Effector memory CD8-positive, alpha-beta T cell (primary cell): ENCODE results near the gene MPP3.
A peak's percentile ranks its signal among the peaks of the same experiment; 100 is the strongest.

ENCODE experiments used
- ATAC-seq: fragments of 150-1000 bp; cut with Tn5 transposase; replicated peaks from 2 replicates; pipeline ENCODE4 v1.10.0; 2021; ENCODE audit warnings: mild to moderate bottlenecking, moderate library complexity
- DNase-seq, 3 experiments: peaks; one replicate each; pipeline ENCODE4 v3.0.0; 2021
- H3K27ac Mint-ChIP-seq, 2 donors: one replicate each; pipeline ENCODE4 v1.8.0; 2022; ENCODE audit warnings: mild to moderate bottlenecking in 2 of 2, mixed read lengths in 2 of 2, moderate library complexity in 2 of 2
- H3K27me3 Mint-ChIP-seq, 2 donors: one replicate each; pipeline ENCODE4 v1.8.0; 2022; ENCODE audit warnings: mixed read lengths in 2 of 2
- H3K36me3 Mint-ChIP-seq: one replicate; pipeline ENCODE4 v1.8.0; 2022; ENCODE audit warnings: mild to moderate bottlenecking, moderate library complexity, mixed read lengths; ENCODE audit not compliant: insufficient read depth
- H3K4me1 Mint-ChIP-seq, 2 donors: one replicate each; pipeline ENCODE4 v1.8.0; 2022; ENCODE audit warnings: low read depth in 2 of 2, mixed read lengths in 2 of 2
- H3K4me3 Mint-ChIP-seq, 2 donors: one replicate each; pipeline ENCODE4 v1.8.0; 2022; ENCODE audit warnings: mild to moderate bottlenecking in 2 of 2, mixed read lengths in 2 of 2, moderate library complexity in 2 of 2
- H3K9me3 Mint-ChIP-seq, 2 donors: one replicate each; pipeline ENCODE4 v1.8.0; 2022; ENCODE audit warnings: mixed read lengths in 2 of 2

MPP3 gene

DNA sequence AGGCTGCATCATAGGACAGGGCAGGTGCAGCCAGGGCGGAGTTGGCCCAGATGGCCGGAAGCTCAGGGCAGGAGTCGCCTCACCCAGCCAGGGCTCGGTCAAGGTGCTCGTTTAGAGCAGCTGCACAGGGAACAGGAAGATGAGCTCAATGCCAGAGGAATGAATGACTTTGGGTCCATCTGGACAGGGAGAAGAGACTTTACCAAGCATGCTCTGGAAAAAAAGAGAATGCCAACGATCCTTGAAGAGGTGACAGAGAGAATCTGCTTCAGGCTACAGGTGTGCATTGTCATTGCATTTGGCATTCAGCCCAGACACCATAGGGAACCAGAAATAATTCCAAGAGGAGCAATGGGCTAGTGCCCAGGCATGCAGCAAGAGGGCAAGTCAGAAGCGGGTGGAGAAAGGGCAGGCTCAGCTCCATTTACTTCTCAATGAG, 6.7 kb upstream of the MPP3 start:
- peaks cover 0 to 2% of the 10 kb centered on the region in 2 donors for H3K9me3 Mint-ChIP-seq
- ATAC-seq (no peak), DNase-seq (no peak)
- H3K4me1 Mint-ChIP-seq = no peaks in the 10 kb centered on the region
- no peak overlapping the region for H3K27ac Mint-ChIP-seq
- H3K27me3 Mint-ChIP-seq = peaks cover 37 to 70% of the 10 kb centered on the region in 2 donors
- no peaks in the 10 kb centered on the region for H3K36me3 Mint-ChIP-seq
- H3K4me3 Mint-ChIP-seq = no peak overlapping the region

DNA sequence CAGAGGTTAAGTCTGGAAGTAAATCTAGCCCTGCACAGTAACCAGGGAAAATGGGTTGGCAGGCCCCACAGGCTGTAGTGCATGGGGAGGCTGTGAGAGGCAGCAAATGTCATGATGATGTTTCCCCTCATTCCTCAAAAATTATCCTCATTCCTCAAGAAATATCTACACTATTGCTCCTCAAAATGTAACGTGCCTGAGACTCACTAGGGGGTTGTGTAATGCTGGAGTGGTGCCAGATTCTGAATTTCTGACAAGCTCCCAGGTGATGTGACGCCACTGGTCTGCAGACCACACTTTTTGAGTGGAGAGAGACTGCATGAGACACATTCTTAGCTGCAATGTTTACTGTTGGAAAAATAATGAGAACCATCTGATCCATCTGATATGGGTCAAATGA, 1.2 kb upstream of the MPP3 start:
- H3K36me3 Mint-ChIP-seq = no peaks in the 10 kb centered on the region
- H3K27ac Mint-ChIP-seq = no peak overlapping the region
- peaks cover 8 to 12% of the 10 kb centered on the region in 2 donors for H3K4me1 Mint-ChIP-seq
- DNase-seq = no peak
- peak overlapping the region; percentile 84 to 89 for H3K4me3 Mint-ChIP-seq
- peaks cover 42 to 66% of the 10 kb centered on the region in 2 donors for H3K27me3 Mint-ChIP-seq
- no peak for ATAC-seq
- H3K9me3 Mint-ChIP-seq = no peaks in the 10 kb centered on the region

DNA sequence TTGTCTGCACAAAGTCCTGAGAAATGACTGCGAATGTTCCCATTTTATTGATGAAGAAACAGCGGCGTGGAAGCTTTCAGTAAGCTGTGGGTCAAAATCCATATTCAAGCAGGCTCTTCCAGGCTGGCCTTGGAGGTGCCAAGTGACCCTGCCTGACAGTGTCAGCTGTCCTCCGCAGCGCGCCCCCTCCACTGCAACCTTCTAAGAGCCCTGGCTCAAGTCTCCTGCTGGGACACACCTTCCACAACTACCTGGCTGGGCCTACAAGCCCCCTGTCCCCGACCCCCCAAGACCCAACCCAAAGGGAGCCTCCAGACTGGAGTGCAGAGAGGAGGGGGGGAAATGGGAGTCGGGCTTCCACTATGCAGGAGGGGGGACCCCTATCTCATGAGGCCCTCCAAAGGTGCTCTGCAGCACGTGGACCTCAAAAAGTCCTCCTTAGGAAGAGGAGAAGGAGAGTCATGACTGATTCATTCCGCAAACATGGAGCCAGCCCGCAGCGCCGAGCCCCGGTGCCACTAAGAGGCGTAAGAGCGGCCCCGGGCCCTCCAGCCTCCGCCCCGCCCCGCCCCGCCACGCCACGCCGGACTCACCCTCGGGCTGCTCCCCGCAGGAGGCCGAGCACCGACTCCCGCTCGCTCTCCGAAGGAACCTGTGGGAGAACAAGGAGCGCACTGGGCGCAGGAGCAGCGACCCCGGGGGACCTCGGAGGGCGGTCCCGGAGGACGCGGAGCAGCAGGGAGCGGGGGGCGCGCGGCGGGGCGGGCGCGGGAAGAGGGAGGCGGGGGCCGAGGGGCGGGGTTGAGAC, 574 bp downstream of the MPP3 start:
- no peak overlapping the region for H3K27ac Mint-ChIP-seq
- ATAC-seq (peak; percentile 31), DNase-seq (no peak)
- peak overlapping the region; percentile 84 to 89 for H3K4me3 Mint-ChIP-seq
- peaks cover 8 to 12% of the 10 kb centered on the region in 2 donors for H3K4me1 Mint-ChIP-seq
- H3K36me3 Mint-ChIP-seq = no peaks in the 10 kb centered on the region
- H3K27me3 Mint-ChIP-seq = peaks cover 33 to 48% of the 10 kb centered on the region in 2 donors
- H3K9me3 Mint-ChIP-seq = no peaks in the 10 kb centered on the region

DNA sequence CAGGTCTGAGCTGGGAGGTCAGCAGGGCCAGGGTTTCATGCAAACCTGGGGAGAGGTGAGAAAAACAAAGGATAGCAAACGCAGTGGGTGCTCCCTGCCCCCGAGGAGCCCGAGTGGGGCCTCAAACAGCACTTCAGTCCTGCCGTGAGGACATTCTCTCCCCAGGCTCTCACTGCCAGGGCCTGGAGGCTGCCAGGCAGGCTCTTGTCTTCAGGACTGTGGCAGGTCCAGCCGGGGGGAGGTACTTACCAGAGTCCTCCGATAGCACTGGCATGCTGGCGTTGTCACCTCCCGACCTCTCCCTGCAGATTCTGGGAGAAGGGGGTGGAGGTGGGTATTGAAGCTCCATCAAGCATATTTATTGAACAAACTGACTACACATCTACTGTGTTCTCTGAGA, 1.3 kb downstream of the MPP3 start:
- Mint-ChIP-seq H3K36me3 (no peaks in the 10 kb centered on the region), H3K4me1 (peaks cover 8 to 12% of the 10 kb centered on the region in 2 donors), H3K27ac (no peak overlapping the region), H3K27me3 (peaks cover 30 to 46% of the 10 kb centered on the region in 2 donors), H3K9me3 (no peaks in the 10 kb centered on the region), H3K4me3 (peak overlapping the region; percentile 84 to 89)
- DNase-seq = no peak
- ATAC-seq = no peak

DNA sequence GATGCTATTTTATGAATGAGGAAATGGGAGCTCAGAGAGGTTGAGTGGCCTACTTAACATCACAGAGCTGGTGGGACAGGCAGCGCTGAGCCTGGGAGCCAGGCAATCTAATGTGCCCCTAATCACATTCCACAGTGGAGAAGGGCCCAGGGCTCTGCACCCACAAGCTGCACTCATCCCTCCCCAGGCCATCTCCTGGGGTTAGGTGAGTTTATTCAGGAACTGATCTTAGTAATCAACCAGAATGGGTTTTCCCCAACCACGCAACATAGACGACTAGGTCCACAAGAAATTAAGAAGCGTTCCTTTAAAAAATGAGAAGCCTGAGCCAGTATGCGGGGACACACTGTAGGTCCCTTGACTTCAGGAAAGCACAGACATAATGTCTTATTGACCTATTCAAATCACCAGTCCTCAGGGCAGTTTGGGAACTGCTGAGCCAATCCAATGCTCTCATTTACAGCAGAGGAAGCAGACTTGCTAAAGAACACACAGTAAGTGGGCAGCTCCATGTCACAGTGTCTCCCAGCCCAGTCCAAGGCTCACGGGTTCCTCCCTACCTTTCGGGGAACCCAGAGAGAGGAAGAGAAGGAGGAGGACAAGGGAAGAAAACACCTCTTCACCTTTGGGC, 2.3 kb downstream of the MPP3 start:
- H3K27ac Mint-ChIP-seq = no peak overlapping the region
- H3K9me3 Mint-ChIP-seq = no peaks in the 10 kb centered on the region
- ATAC-seq (no peak), DNase-seq (no peak)
- no peaks in the 10 kb centered on the region for H3K36me3 Mint-ChIP-seq
- H3K4me1 Mint-ChIP-seq = peaks cover 8 to 12% of the 10 kb centered on the region in 2 donors
- peak overlapping the region in 1 of 2 donors; percentile 89 for H3K4me3 Mint-ChIP-seq
- H3K27me3 Mint-ChIP-seq = peaks cover 20 to 36% of the 10 kb centered on the region in 2 donors

DNA sequence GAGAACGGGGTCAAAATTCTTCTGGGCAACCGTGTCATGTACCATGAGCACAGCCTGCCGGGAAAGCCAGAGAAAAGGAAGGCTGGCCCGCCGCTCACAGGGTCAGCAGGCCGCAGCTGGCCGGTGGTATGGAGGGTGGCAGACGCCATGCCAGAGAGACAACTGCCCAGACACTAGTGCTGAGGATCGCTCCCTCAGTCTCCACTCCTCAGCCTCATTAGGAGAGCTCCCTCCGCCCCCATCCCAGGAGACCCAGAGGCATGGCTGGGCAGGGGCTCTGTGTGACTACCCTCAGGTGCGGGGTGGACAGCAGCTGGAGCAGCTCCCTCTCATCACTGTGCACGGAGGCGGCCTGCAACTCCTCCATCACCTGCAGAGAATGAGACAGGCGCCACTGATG, 3.2 kb downstream of the MPP3 start:
- ATAC-seq = no peak
- Mint-ChIP-seq H3K27me3 (peaks cover 15 to 27% of the 10 kb centered on the region in 2 donors), H3K27ac (no peak overlapping the region), H3K36me3 (no peaks in the 10 kb centered on the region), H3K4me3 (no peak overlapping the region), H3K4me1 (peaks cover 8 to 12% of the 10 kb centered on the region in 2 donors), H3K9me3 (no peaks in the 10 kb centered on the region)
- DNase-seq = no peak

DNA sequence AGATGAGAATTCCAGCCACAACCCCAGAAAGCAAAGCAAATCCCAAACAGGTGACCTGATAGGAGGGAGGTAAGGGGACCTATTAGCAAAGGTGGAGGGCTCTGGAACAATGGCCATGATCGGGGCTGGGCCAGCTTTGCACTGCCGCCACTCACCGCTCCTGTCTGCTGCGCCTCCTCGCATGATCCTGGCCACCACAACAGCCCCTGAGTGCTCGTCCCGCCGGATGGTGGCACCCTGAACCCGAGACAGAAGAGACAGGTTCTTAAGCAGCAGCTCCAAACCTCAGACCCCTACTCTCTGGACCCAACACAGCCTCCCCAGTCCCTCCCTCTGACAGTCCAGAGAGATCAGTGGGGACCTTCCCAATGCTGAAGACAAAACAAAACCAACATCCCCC, 5.3 kb downstream of the MPP3 start:
- Mint-ChIP-seq H3K4me3 (no peak overlapping the region), H3K4me1 (peaks cover 0 to 6% of the 10 kb centered on the region in 2 donors), H3K27me3 (peaks cover 0 to 10% of the 10 kb centered on the region in 2 donors), H3K27ac (no peak overlapping the region), H3K9me3 (no peaks in the 10 kb centered on the region), H3K36me3 (no peaks in the 10 kb centered on the region)
- no peak for DNase-seq
- ATAC-seq = no peak

DNA sequence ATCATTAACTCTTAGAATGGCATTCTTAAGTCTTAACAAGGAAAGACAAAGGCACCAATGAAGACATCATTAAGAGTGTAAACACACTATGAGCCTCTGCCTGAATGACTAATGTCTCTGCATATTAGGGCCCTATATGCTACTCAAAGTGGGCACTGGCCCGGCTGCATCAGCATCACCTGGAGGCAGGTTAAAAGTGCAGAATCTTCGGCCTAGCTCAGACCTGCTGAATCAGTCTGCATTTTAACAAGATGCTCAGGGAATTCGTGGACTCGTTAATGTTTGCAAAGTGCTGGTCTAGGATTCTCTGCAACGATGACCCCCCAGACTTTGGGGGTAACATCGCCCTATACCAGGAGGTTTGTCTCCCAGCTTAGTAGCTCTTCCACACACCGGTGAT, 6.7 kb downstream of the MPP3 start:
- ATAC-seq = no peak
- H3K4me3 Mint-ChIP-seq = no peak overlapping the region
- no peak for DNase-seq
- H3K36me3 Mint-ChIP-seq = no peaks in the 10 kb centered on the region
- H3K9me3 Mint-ChIP-seq = no peaks in the 10 kb centered on the region
- H3K4me1 Mint-ChIP-seq = peaks cover 0 to 3% of the 10 kb centered on the region in 2 donors
- peaks cover 0 to 8% of the 10 kb centered on the region in 2 donors for H3K27me3 Mint-ChIP-seq
- no peak overlapping the region for H3K27ac Mint-ChIP-seq

DNA sequence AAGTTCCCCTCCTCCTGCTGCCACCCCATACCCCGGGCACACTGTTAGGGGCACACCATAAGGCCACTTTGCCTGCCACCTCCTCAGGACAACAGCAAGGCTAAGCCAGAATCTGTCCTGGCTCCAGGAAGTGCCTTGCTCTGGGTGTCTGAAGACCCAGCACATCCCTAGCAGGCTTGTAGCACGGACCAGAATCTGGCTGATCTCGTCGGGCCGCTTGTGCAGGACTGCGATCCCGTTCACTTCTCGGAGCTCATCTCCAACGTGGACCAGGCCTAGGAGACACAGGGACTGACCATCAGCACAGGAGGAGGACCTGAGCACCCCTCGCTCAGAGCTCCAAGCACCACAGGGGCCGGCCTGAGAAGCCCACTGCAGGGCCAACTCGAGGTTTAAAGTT, 7.4 kb downstream of the MPP3 start:
- Mint-ChIP-seq H3K27ac (no peak overlapping the region), H3K27me3 (peaks cover 0 to 2% of the 10 kb centered on the region in 2 donors), H3K36me3 (no peaks in the 10 kb centered on the region), H3K4me3 (no peak overlapping the region), H3K9me3 (no peaks in the 10 kb centered on the region), H3K4me1 (no peaks in the 10 kb centered on the region)
- no peak for ATAC-seq
- DNase-seq = no peak

DNA sequence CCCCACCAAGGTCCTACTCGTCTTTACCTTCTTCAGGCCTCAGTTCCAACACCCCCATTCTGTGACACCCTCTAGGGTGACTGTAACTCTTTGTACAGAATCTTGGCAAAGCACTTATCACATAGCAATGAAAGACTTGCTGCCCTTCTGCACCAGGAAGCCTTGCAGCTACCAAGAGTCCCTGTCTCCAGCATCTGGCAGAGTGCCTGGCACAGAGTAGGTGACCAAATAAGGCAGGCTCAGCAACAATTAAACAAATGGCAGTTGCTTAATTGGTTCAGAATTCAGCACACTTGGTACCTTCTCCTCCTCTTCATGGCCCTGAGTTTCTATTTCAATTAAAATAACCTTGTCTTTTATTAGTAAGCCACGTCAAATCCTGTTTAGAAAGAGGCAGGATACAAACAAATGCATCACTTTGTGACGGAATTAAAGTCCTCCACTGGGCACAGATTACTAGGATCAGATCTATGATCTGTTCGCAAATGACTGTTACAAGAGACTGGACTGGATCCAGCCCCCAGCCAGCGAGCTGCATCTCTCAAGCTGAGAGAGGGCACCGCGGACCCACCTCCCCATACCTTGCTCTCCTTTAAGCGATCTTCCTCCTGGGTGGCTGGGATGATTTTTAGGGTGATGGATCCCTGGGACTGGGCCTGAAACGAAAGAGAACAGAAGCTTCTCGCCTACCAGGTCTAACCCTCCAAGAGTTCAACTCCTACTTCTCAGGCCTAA, 9.4 kb downstream of the MPP3 start:
- ATAC-seq (no peak), DNase-seq (no peak)
- Mint-ChIP-seq H3K27me3 (no peaks in the 10 kb centered on the region), H3K4me1 (no peaks in the 10 kb centered on the region), H3K4me3 (no peak overlapping the region), H3K27ac (no peak overlapping the region), H3K36me3 (no peaks in the 10 kb centered on the region), H3K9me3 (no peaks in the 10 kb centered on the region)

DNA sequence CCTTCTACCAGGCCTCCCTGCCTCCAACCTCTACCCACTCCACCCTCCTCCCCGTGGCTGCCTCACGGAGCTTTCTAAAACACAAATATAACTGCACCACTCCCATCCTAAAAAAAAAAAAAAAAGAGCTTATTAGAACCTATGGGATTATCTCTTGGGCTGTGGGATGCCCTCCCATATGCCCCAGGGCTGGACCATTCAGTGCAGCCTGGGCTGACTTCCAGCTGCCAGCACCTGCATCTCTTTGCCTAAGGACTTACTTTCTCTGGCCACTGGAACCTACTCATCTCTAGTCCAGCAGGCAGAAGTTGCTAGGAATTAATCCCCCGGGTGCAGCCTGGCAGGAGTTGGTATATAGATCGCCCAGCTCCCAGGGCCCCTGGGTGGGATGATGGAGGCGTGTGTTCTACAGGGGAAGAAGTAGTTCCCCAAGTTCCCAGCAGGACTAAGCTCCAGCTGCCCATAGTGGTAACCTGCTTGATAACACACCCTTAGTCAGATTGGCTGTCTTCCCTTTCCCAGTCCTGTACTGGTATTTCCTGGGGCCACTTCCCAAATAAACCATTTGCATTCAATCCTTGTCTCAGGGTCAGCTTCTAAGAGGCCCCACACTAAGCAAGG, 10.3 kb downstream of the MPP3 start:
- H3K9me3 Mint-ChIP-seq = no peaks in the 10 kb centered on the region
- no peak for DNase-seq
- H3K36me3 Mint-ChIP-seq = no peaks in the 10 kb centered on the region
- H3K27ac Mint-ChIP-seq = no peak overlapping the region
- no peaks in the 10 kb centered on the region for H3K27me3 Mint-ChIP-seq
- no peak for ATAC-seq
- no peaks in the 10 kb centered on the region for H3K4me1 Mint-ChIP-seq
- H3K4me3 Mint-ChIP-seq = no peak overlapping the region

DNA sequence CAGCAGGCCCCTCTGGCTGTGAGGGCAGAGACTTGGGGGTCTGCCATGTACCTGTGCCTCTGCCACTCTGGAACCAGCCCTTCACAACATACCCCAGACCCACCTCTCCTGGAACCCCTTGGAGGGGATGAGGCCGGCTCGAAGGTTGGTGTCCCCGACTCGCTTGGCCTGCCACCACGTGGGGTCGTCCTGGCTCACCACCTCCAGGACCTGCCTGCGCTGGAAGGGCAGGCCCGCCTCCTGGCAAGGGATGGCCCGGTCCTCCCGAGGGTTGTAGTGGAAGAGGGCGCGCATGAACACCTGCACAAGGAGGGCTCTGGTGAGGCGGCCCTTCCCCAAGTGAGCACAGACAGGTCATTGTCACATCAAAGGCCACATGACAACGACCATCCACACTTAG, 12.2 kb downstream of the MPP3 start:
- no peak overlapping the region for H3K27ac Mint-ChIP-seq
- H3K4me3 Mint-ChIP-seq = no peak overlapping the region
- DNase-seq (no peak), ATAC-seq (no peak)
- H3K9me3 Mint-ChIP-seq = no peaks in the 10 kb centered on the region
- no peaks in the 10 kb centered on the region for H3K27me3 Mint-ChIP-seq
- no peaks in the 10 kb centered on the region for H3K4me1 Mint-ChIP-seq
- H3K36me3 Mint-ChIP-seq = no peaks in the 10 kb centered on the region

DNA sequence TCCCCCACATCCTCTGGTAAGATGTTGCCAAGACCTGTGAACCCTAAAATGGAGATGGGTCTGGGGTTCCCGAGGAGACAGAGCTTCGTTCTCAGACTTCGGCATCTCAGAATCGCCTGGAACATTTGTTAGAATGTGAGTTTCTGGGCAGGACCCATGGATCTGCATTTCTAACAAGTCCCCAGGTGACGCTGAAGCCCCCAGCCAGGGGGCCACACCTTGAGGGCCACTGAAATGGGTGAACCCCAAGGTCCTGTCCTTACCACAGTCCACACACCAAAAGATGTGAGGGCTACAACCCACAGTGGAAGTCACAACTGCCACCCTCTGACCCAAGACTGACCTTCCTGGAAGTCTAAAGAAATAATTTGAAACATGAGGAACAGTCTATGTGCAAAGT, 14.0 kb downstream of the MPP3 start:
- H3K4me1 Mint-ChIP-seq = no peaks in the 10 kb centered on the region
- no peak for ATAC-seq
- DNase-seq = no peak

More for the DNA sequence above, 14.0 kb downstream of the MPP3 start:
- H3K27me3 Mint-ChIP-seq = no peaks in the 10 kb centered on the region
- no peak overlapping the region for H3K4me3 Mint-ChIP-seq
- no peak overlapping the region for H3K27ac Mint-ChIP-seq
- H3K36me3 Mint-ChIP-seq = no peaks in the 10 kb centered on the region
- H3K9me3 Mint-ChIP-seq = no peaks in the 10 kb centered on the region
